MG63 (cell line): ENCODE data around the gene ABCG1. TPM values are rescaled to one million over a fixed set of nuclear protein-coding genes. Genes with fewer than 3 reads are reported as not detected.

Source experiments
- DNase-seq: peaks from one replicate; pipeline ENCODE4 v3.0.0-alpha.2; 2020
- H3K27me3 ChIP-seq: fragments of 250-450 bp; sonication (Bioruptor Pico); 2 replicates; pipeline ENCODE4 v1.5.1; 2020; ENCODE audit warnings: mild to moderate bottlenecking, moderate library complexity
- H3K36me3 ChIP-seq: fragments of 250-450 bp; sonication (Bioruptor Pico); 2 replicates; pipeline ENCODE4 v1.5.1; 2020; ENCODE audit warnings: mild to moderate bottlenecking, moderate library complexity
- H3K4me3 ChIP-seq: fragments of 250-450 bp; sonication (Bioruptor Pico); 2 replicates; pipeline ENCODE4 v1.5.1; 2020; ENCODE audit warnings: mild to moderate bottlenecking, moderate library complexity
- H3K9me3 ChIP-seq: fragments of 250-450 bp; sonication (Bioruptor Pico); 2 replicates; pipeline ENCODE4 v1.5.1; 2020; ENCODE audit warnings: mild to moderate bottlenecking, moderate library complexity
- total RNA-seq: library from RNA; depleted of rRNA; stranded (reverse); fragments of >200 nt; shearing (Covaris generic); gene quantifications from 2 replicates; pipeline ENCODE4 v1.2.3, GENCODE V29; 2014; ENCODE audit warnings: low replicate concordance

Gene ABCG1
- total RNA-seq, 1 experiment from 2014 or later: 0.82 TPM

GRCh38 chr21:42308161-42308913 is 89.4 kb downstream of the ABCG1 start:
- Histone ChIP-seq H3K36me3 (no peaks in the 10 kb centered on the region), H3K27me3 (no peaks in the 10 kb centered on the region), H3K9me3 (no peaks in the 10 kb centered on the region), H3K4me3 (no peak overlapping the region)
- DNase-seq: no peak

DNA sequence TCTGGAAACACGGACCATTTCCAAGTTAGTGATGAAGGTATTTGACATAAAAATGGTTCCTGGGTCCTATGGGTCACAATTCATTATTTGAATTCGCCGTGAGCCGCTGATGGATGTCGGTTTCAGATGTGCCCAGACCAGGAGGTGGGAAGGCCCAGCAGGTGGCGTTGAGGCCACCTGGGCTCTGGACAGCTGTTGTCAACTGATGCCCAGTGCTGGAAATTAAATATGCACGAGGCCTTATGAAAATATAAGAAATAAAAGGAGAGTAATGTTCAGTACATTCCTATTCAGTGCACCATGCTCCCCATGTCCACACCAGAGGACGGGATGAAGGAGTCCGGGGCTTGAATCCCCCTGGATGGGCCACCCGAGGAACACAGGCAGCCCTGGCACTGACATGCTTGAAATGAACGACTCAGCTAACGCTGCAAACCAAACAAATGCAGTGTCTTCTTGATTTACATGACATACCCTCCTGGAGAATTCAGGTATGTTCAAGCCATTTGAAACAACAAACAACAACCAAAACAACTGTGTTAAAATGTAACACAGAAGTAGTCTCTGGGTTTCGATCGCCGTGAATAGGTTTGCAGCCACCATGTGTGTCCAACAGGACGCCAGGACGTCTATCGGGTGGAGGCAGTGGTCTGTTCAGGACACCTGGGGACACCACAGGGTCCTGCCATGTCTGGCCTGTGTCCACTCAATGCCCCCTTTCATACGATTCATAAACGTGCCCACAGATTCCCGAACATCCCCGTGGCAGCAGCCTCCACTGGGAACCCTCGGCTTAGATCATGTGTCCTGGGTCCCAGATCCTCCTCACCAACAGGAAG is 90.2 kb downstream of the ABCG1 start:
- no peaks in the 10 kb centered on the region for H3K36me3 ChIP-seq
- H3K4me3 ChIP-seq: no peak overlapping the region
- DNase-seq: no peak
- no peaks in the 10 kb centered on the region for H3K27me3 ChIP-seq
- no peaks in the 10 kb centered on the region for H3K9me3 ChIP-seq

DNA sequence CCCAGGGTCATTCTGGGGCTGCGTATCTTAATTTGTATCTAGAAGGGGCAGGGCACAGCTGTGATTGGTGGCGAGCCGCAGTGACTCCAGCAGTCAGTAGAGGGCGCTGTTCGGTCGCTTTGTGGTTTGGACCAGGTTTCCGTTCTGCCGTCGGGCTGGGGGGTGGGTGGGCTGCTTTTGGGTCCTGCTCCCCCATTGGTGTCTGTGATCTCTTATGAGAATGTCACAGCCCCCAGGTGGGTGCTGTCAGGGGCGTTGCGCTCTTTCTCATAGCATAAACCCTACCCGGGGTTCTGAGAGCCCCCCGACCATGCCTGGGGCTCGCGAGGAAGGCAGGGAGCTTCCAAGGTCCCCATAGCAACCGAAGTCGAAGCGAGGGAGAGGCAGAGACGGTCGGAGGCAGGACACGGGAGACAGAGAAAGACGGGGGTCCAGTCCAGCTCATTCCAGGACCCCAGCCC is 90.8 kb downstream of the ABCG1 start:
- no peaks in the 10 kb centered on the region for H3K27me3 ChIP-seq
- no peaks in the 10 kb centered on the region for H3K9me3 ChIP-seq
- H3K4me3 ChIP-seq: no peak overlapping the region
- H3K36me3 ChIP-seq: no peaks in the 10 kb centered on the region
- peak; percentile 28 for DNase-seq

DNA sequence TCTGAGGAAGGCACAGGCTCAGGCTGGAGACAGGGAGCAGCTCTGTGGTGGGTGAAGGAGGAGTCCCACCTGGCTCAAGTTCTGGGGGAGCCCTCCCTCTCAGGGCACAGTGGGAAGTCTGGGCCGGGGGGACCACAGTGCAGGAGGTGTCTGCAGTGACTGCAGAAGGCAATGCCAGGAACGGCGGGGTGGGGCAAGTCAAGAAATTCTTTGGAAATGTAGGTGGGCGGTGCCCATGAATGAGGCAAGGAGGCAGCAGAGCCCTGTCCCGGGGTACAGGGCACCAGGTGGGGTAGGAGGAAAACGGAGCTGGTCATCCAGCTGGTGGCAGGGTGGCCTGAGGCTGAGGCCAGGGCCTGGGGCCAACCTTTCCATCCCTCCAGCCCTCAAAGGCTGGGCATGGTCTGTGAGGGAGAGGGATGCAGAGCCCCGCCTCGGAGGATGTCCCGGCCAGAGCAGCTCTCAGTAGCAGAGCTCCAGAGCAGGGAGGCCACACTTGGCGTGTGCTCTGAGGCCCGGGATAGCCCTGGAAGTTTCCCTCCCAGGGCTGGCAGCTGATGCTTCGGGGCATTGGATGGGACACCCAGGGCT is 91.6 kb downstream of the ABCG1 start:
- Histone ChIP-seq H3K27me3 (no peaks in the 10 kb centered on the region), H3K9me3 (no peaks in the 10 kb centered on the region), H3K36me3 (no peaks in the 10 kb centered on the region), H3K4me3 (no peak overlapping the region)
- no peak for DNase-seq

- Histone ChIP-seq H3K9me3 (no peaks in the 10 kb centered on the region), H3K36me3 (no peaks in the 10 kb centered on the region), H3K4me3 (no peak overlapping the region), H3K27me3 (no peaks in the 10 kb centered on the region)
- DNase-seq: no peak
These were observed 92.2 kb downstream of the ABCG1 start for GRCh38 chr21:42311160-42311559.

DNA sequence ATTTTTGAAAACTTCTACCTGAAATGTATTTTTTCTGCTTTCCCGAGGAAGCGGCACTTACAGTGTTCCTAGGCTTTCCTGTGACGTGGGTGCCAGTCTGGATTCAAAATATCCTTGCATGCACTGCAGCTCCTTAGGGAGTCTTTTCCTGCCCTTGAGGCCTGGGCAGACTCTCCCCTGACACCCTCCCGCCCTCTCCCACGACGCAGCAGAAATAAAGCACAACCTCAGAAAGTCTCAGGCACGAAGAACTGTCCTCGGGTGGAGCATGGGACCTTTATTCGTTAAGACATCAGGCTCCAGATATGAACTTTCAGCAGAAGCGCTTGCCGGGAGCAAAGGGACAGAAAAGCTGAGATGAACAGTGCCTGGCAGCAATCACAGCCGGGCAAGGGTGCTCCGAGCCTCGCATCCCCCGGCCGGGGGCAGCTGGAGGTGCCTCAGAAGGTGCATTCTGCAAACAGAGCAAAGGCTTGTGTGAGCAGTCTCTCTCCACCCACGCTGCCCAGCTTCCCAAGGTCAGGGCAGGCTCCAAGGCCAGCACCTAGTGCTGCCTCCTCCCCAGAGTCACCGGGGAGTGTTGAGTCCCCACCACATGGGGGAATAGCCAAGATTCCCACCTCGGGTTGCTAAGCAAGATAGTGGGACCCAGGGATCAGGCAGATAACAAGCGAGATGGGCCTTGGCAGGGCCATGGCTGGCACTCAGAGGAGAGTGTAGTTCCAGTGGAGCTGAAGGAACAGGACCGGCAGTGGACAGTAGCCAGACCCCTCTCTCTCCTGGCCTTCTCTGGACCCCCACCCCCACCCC is 93.1 kb downstream of the ABCG1 start:
- no peak for DNase-seq
- Histone ChIP-seq H3K4me3 (no peak overlapping the region), H3K9me3 (no peaks in the 10 kb centered on the region), H3K27me3 (no peaks in the 10 kb centered on the region), H3K36me3 (no peaks in the 10 kb centered on the region)

- Histone ChIP-seq H3K4me3 (no peak overlapping the region), H3K27me3 (no peaks in the 10 kb centered on the region), H3K9me3 (no peaks in the 10 kb centered on the region), H3K36me3 (no peaks in the 10 kb centered on the region)
- no peak for DNase-seq
These were observed 93.7 kb downstream of the ABCG1 start for GRCh38 chr21:42312626-42313104.

GRCh38 chr21:42313501-42313969 is 94.6 kb downstream of the ABCG1 start:
- no peaks in the 10 kb centered on the region for H3K27me3 ChIP-seq
- DNase-seq: no peak
- H3K9me3 ChIP-seq: no peaks in the 10 kb centered on the region
- no peak overlapping the region for H3K4me3 ChIP-seq
- H3K36me3 ChIP-seq: no peaks in the 10 kb centered on the region

GRCh38 chr21:42314616-42315295 is 95.8 kb downstream of the ABCG1 start:
- Histone ChIP-seq H3K4me3 (no peak overlapping the region), H3K9me3 (no peaks in the 10 kb centered on the region), H3K36me3 (no peaks in the 10 kb centered on the region), H3K27me3 (no peaks in the 10 kb centered on the region)
- no peak for DNase-seq

- Histone ChIP-seq H3K36me3 (no peaks in the 10 kb centered on the region), H3K4me3 (no peak within 1 kb of the TSS), H3K9me3 (no peaks in the 10 kb centered on the region), H3K27me3 (no peaks in the 10 kb centered on the region)
- no peak for DNase-seq
These were observed 96.5 kb downstream of the ABCG1 start, which contains the start of gene TFF3 for GRCh38 chr21:42315296-42315891. Gene TFF3, minus strand, starts transcription at chr21:42315409. Its CDS starts 35 bp downstream, at chr21:42315374.

- H3K36me3 ChIP-seq: no peaks in the 10 kb centered on the region
- H3K27me3 ChIP-seq: no peaks in the 10 kb centered on the region
- no peaks in the 10 kb centered on the region for H3K9me3 ChIP-seq
- no peak for DNase-seq
- no peak overlapping the region for H3K4me3 ChIP-seq
These were observed 98.0 kb downstream of the ABCG1 start for GRCh38 chr21:42316891-42317290.

DNA sequence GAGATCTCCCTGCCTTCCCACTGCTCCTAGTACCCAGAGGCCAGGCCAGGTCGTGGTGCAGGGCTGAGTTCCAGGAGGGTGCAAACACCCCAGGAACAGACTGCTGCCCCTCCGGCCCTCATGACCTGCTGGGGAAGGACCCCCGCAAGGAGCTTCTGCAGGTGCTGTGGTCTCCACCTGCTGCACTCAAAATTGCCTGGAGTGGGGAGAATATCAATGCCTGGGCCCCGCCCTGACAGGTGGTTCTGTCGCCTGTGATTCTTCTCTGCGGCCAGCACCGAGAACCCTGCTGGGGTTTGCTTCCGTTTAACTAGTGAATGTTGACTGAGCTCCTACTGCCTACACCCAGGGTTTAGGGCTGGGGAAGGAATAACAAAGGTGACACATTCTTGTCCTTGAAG is 98.4 kb downstream of the ABCG1 start:
- Histone ChIP-seq H3K4me3 (no peak overlapping the region), H3K36me3 (no peaks in the 10 kb centered on the region), H3K27me3 (no peaks in the 10 kb centered on the region), H3K9me3 (no peaks in the 10 kb centered on the region)
- DNase-seq: no peak

GRCh38 chr21:42317826-42318746 is 99.1 kb downstream of the ABCG1 start:
- H3K27me3 ChIP-seq: peaks cover 3% of the 10 kb centered on the region; the same call in 1 of the 2 replicates
- no peak for DNase-seq
- no peaks in the 10 kb centered on the region for H3K9me3 ChIP-seq
- H3K4me3 ChIP-seq: no peak overlapping the region
- no peaks in the 10 kb centered on the region for H3K36me3 ChIP-seq

GRCh38 chr21:42319376-42319775 is 100.4 kb downstream of the ABCG1 start:
- Histone ChIP-seq H3K4me3 (no peak overlapping the region), H3K27me3 (peaks cover 5% of the 10 kb centered on the region), H3K9me3 (no peaks in the 10 kb centered on the region), H3K36me3 (no peaks in the 10 kb centered on the region)
- no peak for DNase-seq
